ENCODE results near the gene CPNE5. TPM values are rescaled to one million over a fixed set of nuclear protein-coding genes. Genes with fewer than 3 reads are reported as not detected.
"Not testable (repeated sequence)": the region's sequence is repeated elsewhere in the genome, so short reads cannot be mapped to it uniquely, and the experiment has no call there.

CPNE5 gene
- total RNA-seq, 1 donor from 2014 or later = 0.72 TPM

GRCh38 chr6:36714511-36714910 lies 124.7 kb downstream of the CPNE5 start:
- H3K36me3 Mint-ChIP-seq = no peaks in the 10 kb centered on the region
- no peak for DNase-seq (ENCODE audit: extremely low spot score, unreplicated experiment)
- H3K4me3 Mint-ChIP-seq = no peak overlapping the region
- no peaks in the 10 kb centered on the region for H3K4me1 Mint-ChIP-seq (ENCODE audit: unreplicated experiment)
- H3K27ac Mint-ChIP-seq = no peak overlapping the region
- TF ChIP-seq, protein P1, sequence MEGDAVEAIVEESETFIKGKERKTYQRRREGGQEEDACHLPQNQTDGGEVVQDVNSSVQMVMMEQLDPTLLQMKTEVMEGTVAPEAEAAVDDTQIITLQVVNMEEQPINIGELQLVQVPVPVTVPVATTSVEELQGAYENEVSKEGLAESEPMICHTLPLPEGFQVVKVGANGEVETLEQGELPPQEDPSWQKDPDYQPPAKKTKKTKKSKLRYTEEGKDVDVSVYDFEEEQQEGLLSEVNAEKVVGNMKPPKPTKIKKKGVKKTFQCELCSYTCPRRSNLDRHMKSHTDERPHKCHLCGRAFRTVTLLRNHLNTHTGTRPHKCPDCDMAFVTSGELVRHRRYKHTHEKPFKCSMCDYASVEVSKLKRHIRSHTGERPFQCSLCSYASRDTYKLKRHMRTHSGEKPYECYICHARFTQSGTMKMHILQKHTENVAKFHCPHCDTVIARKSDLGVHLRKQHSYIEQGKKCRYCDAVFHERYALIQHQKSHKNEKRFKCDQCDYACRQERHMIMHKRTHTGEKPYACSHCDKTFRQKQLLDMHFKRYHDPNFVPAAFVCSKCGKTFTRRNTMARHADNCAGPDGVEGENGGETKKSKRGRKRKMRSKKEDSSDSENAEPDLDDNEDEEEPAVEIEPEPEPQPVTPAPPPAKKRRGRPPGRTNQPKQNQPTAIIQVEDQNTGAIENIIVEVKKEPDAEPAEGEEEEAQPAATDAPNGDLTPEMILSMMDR (conservative IDR thresholded peaks at IDR 0.05) = no peak
- no peaks in the 10 kb centered on the region for H3K27me3 Mint-ChIP-seq
- no peaks in the 10 kb centered on the region for H3K9me3 Mint-ChIP-seq

- Mint-ChIP-seq H3K27me3 (no peaks in the 10 kb centered on the region), H3K9me3 (no peaks in the 10 kb centered on the region), H3K4me3 (no peak overlapping the region), H3K4me1 (ENCODE audit: unreplicated experiment) (no peaks in the 10 kb centered on the region), H3K36me3 (no peaks in the 10 kb centered on the region), H3K27ac (no peak overlapping the region)
- DNase-seq (ENCODE audit: extremely low spot score, unreplicated experiment) = no peak
- TF ChIP-seq, protein P1 (conservative IDR thresholded peaks at IDR 0.05) = no peak
Observed at GRCh38 chr6:36713846-36714245, 125.4 kb downstream of the CPNE5 start.

GRCh38 chr6:36712816-36713215 lies 126.4 kb downstream of the CPNE5 start:
- no peaks in the 10 kb centered on the region for H3K4me1 Mint-ChIP-seq (ENCODE audit: unreplicated experiment)
- H3K4me3 Mint-ChIP-seq = no peak overlapping the region
- TF ChIP-seq, protein P1 (conservative IDR thresholded peaks at IDR 0.05) = no peak
- no peaks in the 10 kb centered on the region for H3K27me3 Mint-ChIP-seq
- no peak for DNase-seq (ENCODE audit: extremely low spot score, unreplicated experiment)
- H3K36me3 Mint-ChIP-seq = no peaks in the 10 kb centered on the region
- H3K9me3 Mint-ChIP-seq = no peaks in the 10 kb centered on the region
- no peak overlapping the region for H3K27ac Mint-ChIP-seq

- H3K4me1 Mint-ChIP-seq (ENCODE audit: unreplicated experiment) = no peaks in the 10 kb centered on the region
- TF ChIP-seq, protein P1 (conservative IDR thresholded peaks at IDR 0.05) = no peak
- no peak overlapping the region for H3K27ac Mint-ChIP-seq
Observed at GRCh38 chr6:36706339-36706738, 132.9 kb downstream of the CPNE5 start.

GRCh38 chr6:36704961-36705577 lies 134.2 kb downstream of the CPNE5 start:
- DNase-seq (ENCODE audit: extremely low spot score, unreplicated experiment); H3K36me3 Mint-ChIP-seq; H3K4me1 Mint-ChIP-seq (ENCODE audit: unreplicated experiment); H3K27me3 Mint-ChIP-seq; H3K4me3 Mint-ChIP-seq; H3K9me3 Mint-ChIP-seq; H3K27ac Mint-ChIP-seq: not testable (repeated sequence)

More at GRCh38 chr6:36706339-36706738, 132.9 kb downstream of the CPNE5 start:
- no peak for DNase-seq (ENCODE audit: extremely low spot score, unreplicated experiment)
- Mint-ChIP-seq H3K27me3 (peaks cover 4% of the 10 kb centered on the region), H3K36me3 (no peaks in the 10 kb centered on the region), H3K4me3 (no peak overlapping the region), H3K9me3 (no peaks in the 10 kb centered on the region)

DNA sequence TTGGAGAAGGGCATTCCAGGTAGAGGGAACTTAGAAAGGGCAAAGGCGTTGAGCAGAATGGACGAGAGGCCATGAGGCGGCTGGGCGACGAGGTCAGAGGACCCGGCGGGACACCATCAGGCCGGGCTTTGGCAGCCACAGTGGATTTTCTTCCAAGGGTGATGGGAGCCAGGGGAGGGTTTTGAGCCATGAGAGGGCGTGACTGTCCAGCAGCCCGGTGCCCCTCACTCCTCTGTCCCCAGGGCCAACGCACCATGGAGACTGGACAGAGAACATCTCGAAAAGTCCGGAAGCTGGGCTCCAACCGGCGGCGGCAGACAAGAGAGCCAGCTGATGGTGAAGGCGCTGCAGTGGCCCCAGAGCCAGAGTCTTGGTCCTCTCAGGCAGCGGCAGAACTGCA lies 135.3 kb downstream of the CPNE5 start:
- H3K9me3 Mint-ChIP-seq = no peaks in the 10 kb centered on the region
- DNase-seq (ENCODE audit: extremely low spot score, unreplicated experiment) = no peak

More for the DNA sequence above, 135.3 kb downstream of the CPNE5 start:
- Mint-ChIP-seq H3K4me3 (no peak overlapping the region), H3K36me3 (no peaks in the 10 kb centered on the region), H3K4me1 (ENCODE audit: unreplicated experiment) (no peaks in the 10 kb centered on the region), H3K27me3 (peaks cover 4% of the 10 kb centered on the region), H3K27ac (no peak overlapping the region)
- TF ChIP-seq, protein P1 (conservative IDR thresholded peaks at IDR 0.05) = no peak
